ENCODE results near the gene QRICH2.

Gene QRICH2

DNA sequence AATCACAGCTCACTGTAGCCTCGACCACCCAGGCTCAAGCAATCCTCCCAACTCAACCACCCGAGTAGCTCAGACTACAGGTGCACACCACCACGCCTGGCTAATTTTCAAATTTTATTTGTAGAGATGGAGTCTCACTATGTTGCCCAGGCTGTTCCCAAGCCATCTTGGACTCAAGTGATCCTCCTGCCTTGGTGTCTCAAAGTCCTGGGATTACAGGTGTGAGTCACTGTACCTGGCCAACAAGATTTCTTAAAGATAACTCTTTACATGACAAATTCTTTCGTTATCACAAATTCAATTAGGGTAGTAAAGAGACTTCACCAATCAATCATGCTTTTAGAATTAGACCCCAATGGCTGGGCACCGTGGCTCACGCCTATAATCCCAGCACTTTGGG, 33.2 kb upstream of the QRICH2 start:
- no peak overlapping the region for H3K4me2 ChIP-seq (ENCODE audit: low read length)
- no peaks in the 10 kb centered on the region for H4K20me1 ChIP-seq (ENCODE audit: insufficient read depth, low read length)
- TF ChIP-seq, protein P1, sequence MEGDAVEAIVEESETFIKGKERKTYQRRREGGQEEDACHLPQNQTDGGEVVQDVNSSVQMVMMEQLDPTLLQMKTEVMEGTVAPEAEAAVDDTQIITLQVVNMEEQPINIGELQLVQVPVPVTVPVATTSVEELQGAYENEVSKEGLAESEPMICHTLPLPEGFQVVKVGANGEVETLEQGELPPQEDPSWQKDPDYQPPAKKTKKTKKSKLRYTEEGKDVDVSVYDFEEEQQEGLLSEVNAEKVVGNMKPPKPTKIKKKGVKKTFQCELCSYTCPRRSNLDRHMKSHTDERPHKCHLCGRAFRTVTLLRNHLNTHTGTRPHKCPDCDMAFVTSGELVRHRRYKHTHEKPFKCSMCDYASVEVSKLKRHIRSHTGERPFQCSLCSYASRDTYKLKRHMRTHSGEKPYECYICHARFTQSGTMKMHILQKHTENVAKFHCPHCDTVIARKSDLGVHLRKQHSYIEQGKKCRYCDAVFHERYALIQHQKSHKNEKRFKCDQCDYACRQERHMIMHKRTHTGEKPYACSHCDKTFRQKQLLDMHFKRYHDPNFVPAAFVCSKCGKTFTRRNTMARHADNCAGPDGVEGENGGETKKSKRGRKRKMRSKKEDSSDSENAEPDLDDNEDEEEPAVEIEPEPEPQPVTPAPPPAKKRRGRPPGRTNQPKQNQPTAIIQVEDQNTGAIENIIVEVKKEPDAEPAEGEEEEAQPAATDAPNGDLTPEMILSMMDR (IDR thresholded peaks at IDR 0.05; ENCODE audit: low read length): no peak
- TF ChIP-seq EZH2 (IDR thresholded peaks at IDR 0.05; ENCODE audit: borderline replicate concordance, low read length): no peak
- H3K36me3 ChIP-seq (ENCODE audit: insufficient read depth, low read length): peaks cover 45% of the 10 kb centered on the region
- no peak overlapping the region for H2AFZ ChIP-seq (ENCODE audit: low read length)
- H3K79me2 ChIP-seq (ENCODE audit: insufficient read depth, low read length): no peaks in the 10 kb centered on the region
- no peaks in the 10 kb centered on the region for H3K9me3 ChIP-seq (ENCODE audit: low read length)
- H3K9ac ChIP-seq (ENCODE audit: low read length): no peak overlapping the region
- no peaks in the 10 kb centered on the region for H3K9me2 ChIP-seq (ENCODE audit: low read depth, low read length)
- H3K27ac ChIP-seq (ENCODE audit: low read depth, low read length, poor library complexity, severe bottlenecking): no peak overlapping the region
- no peak overlapping the region for H3K4me3 ChIP-seq (ENCODE audit: low read depth, low read length, poor library complexity, severe bottlenecking)
- no peaks in the 10 kb centered on the region for H3F3A ChIP-seq (ENCODE audit: insufficient read depth, low read length)
- no peaks in the 10 kb centered on the region for H3K27me3 ChIP-seq (ENCODE audit: insufficient read depth, low read length)
- no peaks in the 10 kb centered on the region for H3K4me1 ChIP-seq (ENCODE audit: insufficient read depth, low read length, severe bottlenecking)

GRCh38 chr17:76337413-76337777, 29.3 kb upstream of the QRICH2 start:
- H3K4me1 ChIP-seq (ENCODE audit: insufficient read depth, low read length, severe bottlenecking): no peaks in the 10 kb centered on the region
- no peaks in the 10 kb centered on the region for H3K9me2 ChIP-seq (ENCODE audit: low read depth, low read length)
- H3K9me3 ChIP-seq (ENCODE audit: low read length): no peaks in the 10 kb centered on the region
- no peaks in the 10 kb centered on the region for H3F3A ChIP-seq (ENCODE audit: insufficient read depth, low read length)
- H3K27me3 ChIP-seq (ENCODE audit: insufficient read depth, low read length): no peaks in the 10 kb centered on the region
- H3K27ac ChIP-seq (ENCODE audit: low read depth, low read length, poor library complexity, severe bottlenecking): no peak overlapping the region
- H3K4me2 ChIP-seq (ENCODE audit: low read length): no peak overlapping the region
- H3K36me3 ChIP-seq (ENCODE audit: insufficient read depth, low read length): peaks cover 21% of the 10 kb centered on the region; the same call in 1 of the 2 replicates
- H3K9ac ChIP-seq (ENCODE audit: low read length): no peak overlapping the region
- no peak overlapping the region for H3K4me3 ChIP-seq (ENCODE audit: low read depth, low read length, poor library complexity, severe bottlenecking)
- no peaks in the 10 kb centered on the region for H4K20me1 ChIP-seq (ENCODE audit: insufficient read depth, low read length)
- H2AFZ ChIP-seq (ENCODE audit: low read length): no peak overlapping the region
- no peak for TF ChIP-seq EZH2 (IDR thresholded peaks at IDR 0.05; ENCODE audit: borderline replicate concordance, low read length)
- TF ChIP-seq, protein P1 (IDR thresholded peaks at IDR 0.05; ENCODE audit: low read length): no peak
- H3K79me2 ChIP-seq (ENCODE audit: insufficient read depth, low read length): peaks cover 4% of the 10 kb centered on the region; the same call in 1 of the 2 replicates

DNA sequence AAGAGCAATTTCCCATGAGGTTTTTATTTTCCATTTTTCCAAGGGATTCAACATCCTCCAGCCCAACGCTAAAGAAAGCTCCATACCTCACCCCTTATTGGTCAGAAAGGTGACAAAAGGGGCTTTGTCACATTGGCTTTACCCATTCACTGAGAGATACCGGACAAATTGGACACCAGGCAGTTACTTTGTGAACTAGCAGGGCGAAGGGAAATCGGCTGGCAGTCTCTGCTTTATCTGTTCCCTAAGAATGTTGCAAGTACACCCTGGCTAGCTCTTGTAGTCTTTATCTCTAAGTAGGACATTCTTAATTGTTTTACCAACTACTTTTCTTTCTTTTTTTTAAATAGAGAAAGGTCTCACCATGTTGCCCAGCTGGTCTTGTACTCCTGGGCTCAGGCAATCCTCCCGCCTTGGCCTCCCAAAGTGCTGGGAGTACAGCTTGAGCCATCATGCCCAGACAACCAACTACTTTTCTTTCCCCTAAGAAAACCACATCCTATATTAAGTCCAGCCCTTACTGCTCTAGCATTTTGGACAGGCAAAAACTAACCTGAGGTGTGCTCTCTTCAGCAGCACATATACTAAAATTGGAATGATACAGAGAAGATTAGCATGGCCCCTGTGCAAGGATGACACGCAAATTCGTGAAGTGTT, 28.8 kb upstream of the QRICH2 start:
- TF ChIP-seq, protein P1 (IDR thresholded peaks at IDR 0.05; ENCODE audit: low read length): no peak
- TF ChIP-seq EZH2 (IDR thresholded peaks at IDR 0.05; ENCODE audit: borderline replicate concordance, low read length): no peak
- H3K79me2 ChIP-seq (ENCODE audit: insufficient read depth, low read length): peaks cover 4% of the 10 kb centered on the region; the same call in 1 of the 2 replicates

More for the DNA sequence above, 28.8 kb upstream of the QRICH2 start:
- Histone ChIP-seq H3F3A (ENCODE audit: insufficient read depth, low read length) (no peaks in the 10 kb centered on the region), H3K4me2 (ENCODE audit: low read length) (no peak overlapping the region), H4K20me1 (ENCODE audit: insufficient read depth, low read length) (no peaks in the 10 kb centered on the region), H2AFZ (ENCODE audit: low read length) (no peak overlapping the region), H3K9me2 (ENCODE audit: low read depth, low read length) (no peaks in the 10 kb centered on the region), H3K9me3 (ENCODE audit: low read length) (no peaks in the 10 kb centered on the region), H3K4me1 (ENCODE audit: insufficient read depth, low read length, severe bottlenecking) (no peaks in the 10 kb centered on the region), H3K9ac (ENCODE audit: low read length) (no peak overlapping the region), H3K27ac (ENCODE audit: low read depth, low read length, poor library complexity, severe bottlenecking) (no peak overlapping the region), H3K36me3 (ENCODE audit: insufficient read depth, low read length) (peaks cover 21% of the 10 kb centered on the region; the same call in 1 of the 2 replicates), H3K27me3 (ENCODE audit: insufficient read depth, low read length) (no peaks in the 10 kb centered on the region), H3K4me3 (ENCODE audit: low read depth, low read length, poor library complexity, severe bottlenecking) (no peak overlapping the region)

Data from OCI-LY1 (cell line).